Neural progenitor cell (in vitro differentiated cells): ENCODE measurements around the gene BUD13.

Experiments
- EZH2 ChIP-seq: fragments of 200-600 bp; sonication (generic); IDR thresholded peaks from 2 replicates; pipeline ENCODE4 v1.6.1; 2017; ENCODE audit warnings: antibody characterized with exemption, mild to moderate bottlenecking, moderate library complexity
- EZH2phosphoT487 ChIP-seq: fragments of 200-600 bp; sonication (generic); IDR thresholded peaks from 2 replicates; pipeline ENCODE4 v1.6.1; 2017; ENCODE audit warnings: antibody characterized with exemption
- TF ChIP-seq, protein P1 (sequence below): fragments of 200-600 bp; sonication (generic); IDR thresholded peaks from 2 replicates; pipeline ENCODE4 v1.5.1; 2017; ENCODE audit warnings: antibody characterized with exemption, mild to moderate bottlenecking

DNA sequence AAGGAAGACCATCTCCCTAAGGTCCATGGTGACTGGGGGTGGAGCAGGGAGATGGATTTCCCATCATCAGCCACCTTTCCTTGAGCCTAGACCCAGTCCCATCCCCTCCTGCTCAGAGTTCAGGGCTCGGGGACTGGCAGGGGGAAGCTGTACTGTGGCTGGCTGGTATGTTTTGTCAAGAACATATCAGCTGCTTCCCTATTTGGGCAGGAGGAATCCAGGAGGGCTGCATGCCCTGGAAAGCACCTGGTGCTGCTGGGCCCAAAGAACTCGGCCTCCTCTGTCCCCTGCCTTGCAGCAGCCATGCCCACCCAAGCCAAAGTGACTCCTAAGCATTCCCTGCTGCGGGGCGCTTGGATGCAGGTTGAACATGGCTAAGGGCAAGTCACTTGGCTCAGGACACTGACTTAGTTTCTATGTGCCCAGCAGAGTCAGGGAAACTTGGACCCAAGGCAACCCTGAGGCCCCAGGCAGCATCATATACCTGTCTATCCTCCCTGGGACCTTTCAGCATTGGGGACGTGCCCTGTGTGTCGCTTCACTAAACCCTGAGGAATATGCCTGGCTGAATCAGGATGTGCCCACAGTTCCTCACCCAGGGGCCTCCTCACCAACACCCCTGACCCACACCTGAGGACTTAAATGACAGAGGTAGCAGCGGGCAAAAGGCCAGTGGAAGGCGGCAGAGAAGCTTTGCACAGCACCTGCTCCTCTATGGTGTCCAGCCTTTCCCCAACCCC lies 43.1 kb downstream of the BUD13 start:
- TF ChIP-seq, protein P1, sequence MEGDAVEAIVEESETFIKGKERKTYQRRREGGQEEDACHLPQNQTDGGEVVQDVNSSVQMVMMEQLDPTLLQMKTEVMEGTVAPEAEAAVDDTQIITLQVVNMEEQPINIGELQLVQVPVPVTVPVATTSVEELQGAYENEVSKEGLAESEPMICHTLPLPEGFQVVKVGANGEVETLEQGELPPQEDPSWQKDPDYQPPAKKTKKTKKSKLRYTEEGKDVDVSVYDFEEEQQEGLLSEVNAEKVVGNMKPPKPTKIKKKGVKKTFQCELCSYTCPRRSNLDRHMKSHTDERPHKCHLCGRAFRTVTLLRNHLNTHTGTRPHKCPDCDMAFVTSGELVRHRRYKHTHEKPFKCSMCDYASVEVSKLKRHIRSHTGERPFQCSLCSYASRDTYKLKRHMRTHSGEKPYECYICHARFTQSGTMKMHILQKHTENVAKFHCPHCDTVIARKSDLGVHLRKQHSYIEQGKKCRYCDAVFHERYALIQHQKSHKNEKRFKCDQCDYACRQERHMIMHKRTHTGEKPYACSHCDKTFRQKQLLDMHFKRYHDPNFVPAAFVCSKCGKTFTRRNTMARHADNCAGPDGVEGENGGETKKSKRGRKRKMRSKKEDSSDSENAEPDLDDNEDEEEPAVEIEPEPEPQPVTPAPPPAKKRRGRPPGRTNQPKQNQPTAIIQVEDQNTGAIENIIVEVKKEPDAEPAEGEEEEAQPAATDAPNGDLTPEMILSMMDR, result no peak
- TF ChIP-seq EZH2phosphoT487 (no peak), EZH2 (no peak)
